Gastrocnemius medialis (tissue), 4 donors: ENCODE results near the gene SF3B6.

ENCODE experiments used
- POLR2A ChIP-seq, 2 donors: fragments of 450-650 bp; IDR thresholded peaks; one replicate each; pipeline ENCODE4 v1.6.1; 2017; ENCODE audit warnings: antibody characterized with exemption in 2 of 2, mild to moderate bottlenecking in 2 of 2, moderate library complexity in 2 of 2
- TF ChIP-seq, protein P1 (sequence below), 5 experiments: fragments of 450-650 bp in 3 of 5; fragments of 200-600 bp in 2 of 5; sonication (generic) in 2 of 5; IDR thresholded peaks in 4 of 5; conservative IDR thresholded peaks in 1 of 5; 1 replicate in 4 of 5; 2 replicates in 1 of 5; pipeline ENCODE4 v1.5.1; 2016 to 2019; ENCODE audit warnings: antibody characterized with exemption in 5 of 5, mild to moderate bottlenecking in 3 of 5, moderate library complexity in 3 of 5

DNA sequence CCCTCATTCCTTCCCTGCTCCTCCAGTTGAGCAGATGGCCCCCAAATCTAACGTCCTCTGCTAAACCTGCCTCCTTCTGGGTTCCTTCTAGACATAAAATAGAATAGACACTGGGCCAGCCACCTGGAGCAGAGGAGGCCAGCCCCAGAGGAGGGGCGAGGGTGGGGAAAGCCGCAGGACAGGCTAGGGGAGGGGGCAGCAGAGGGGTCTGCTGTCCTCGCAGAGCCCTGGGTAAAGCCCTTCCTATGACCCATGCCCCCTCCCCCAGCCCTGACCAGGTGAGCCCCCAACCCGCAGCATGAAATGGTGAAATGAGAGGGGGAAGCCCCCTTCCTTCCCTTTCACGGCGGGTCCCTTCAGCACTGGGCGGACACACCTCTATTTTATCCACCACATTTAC is 58.4 kb downstream of the SF3B6 start:
- TF ChIP-seq, protein P1, sequence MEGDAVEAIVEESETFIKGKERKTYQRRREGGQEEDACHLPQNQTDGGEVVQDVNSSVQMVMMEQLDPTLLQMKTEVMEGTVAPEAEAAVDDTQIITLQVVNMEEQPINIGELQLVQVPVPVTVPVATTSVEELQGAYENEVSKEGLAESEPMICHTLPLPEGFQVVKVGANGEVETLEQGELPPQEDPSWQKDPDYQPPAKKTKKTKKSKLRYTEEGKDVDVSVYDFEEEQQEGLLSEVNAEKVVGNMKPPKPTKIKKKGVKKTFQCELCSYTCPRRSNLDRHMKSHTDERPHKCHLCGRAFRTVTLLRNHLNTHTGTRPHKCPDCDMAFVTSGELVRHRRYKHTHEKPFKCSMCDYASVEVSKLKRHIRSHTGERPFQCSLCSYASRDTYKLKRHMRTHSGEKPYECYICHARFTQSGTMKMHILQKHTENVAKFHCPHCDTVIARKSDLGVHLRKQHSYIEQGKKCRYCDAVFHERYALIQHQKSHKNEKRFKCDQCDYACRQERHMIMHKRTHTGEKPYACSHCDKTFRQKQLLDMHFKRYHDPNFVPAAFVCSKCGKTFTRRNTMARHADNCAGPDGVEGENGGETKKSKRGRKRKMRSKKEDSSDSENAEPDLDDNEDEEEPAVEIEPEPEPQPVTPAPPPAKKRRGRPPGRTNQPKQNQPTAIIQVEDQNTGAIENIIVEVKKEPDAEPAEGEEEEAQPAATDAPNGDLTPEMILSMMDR (IDR thresholded peaks at IDR 0.05 in 4 of 5, conservative IDR thresholded peaks at IDR 0.05 in 1 of 5) = no peak
- TF ChIP-seq POLR2A (IDR thresholded peaks at IDR 0.05) = no peak
